A549 treated with DMSO at 1 μM for 4 hours (cell line): ENCODE measurements around the gene UGT2B11. TPM values are rescaled to one million over a fixed set of nuclear protein-coding genes. Genes with fewer than 3 reads are reported as not detected.

ENCODE experiments used
- total RNA-seq: library from RNA; stranded (reverse); fragments of 200-300 nt; extraction: Qiagen RNA extraction; gene quantifications from 5 replicates; pipeline ENCODE4 v1.2.3, GENCODE V29; 2022; ENCODE audit warnings: low read depth

Gene UGT2B11
- total RNA-seq, result 0.08 to 0.14 TPM (median 0.10 TPM) in 5 replicates

DNA sequence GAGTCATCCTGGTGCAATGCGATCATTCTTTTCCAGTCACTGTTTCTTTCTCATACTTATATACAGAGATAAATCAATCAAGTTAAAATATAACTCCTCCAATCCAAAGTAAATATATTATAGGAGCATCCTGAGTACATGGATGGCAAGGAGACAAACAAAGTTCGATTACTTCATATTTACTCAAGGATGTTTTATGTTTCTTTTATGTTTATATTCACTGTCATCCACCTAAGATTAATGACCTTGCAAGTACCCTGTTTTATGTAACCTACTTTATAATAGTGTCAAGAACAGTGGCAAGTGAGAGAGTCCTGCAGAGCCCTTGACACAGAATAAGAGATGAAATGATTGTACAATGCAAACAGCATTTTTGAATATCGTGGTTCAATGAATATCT lies at the start of gene UGT2B11:
UGT2B11 (minus strand) TSS at position 33 of the 400 bp plus-strand sequence; CDS start at position 7, 26 bp downstream.

Other genes starting within 250 kb of the UGT2B11 start
- gene UGT2B7, start 118.3 kb downstream of the UGT2B11 start, total RNA-seq, result 0.19 to 0.26 TPM (median 0.22 TPM) in 5 replicates
- not detected in 5 replicates for gene UGT2B28, start 65.7 kb upstream of the UGT2B11 start, total RNA-seq